Measurements from ENCODE around the gene EFNB1.

The EFNB1 gene

GRCh38 chrX:68867458-68868112, 38.8 kb downstream of the EFNB1 start:
- TF ChIP-seq CTCF (conservative IDR thresholded peaks at IDR 0.05; ENCODE audit: low read length) = no peak
- no peak for DNase-seq (ENCODE audit: low read depth)
- no peak overlapping the region for H3K4me3 ChIP-seq (ENCODE audit: low read length)

- no peak overlapping the region for H3K4me3 ChIP-seq (ENCODE audit: low read length)
- no peak for DNase-seq (ENCODE audit: low read depth)
- TF ChIP-seq CTCF (conservative IDR thresholded peaks at IDR 0.05; ENCODE audit: low read length) = no peak
Observed at GRCh38 chrX:68868316-68868715, 39.5 kb downstream of the EFNB1 start.

GRCh38 chrX:68868902-68869800, 40.3 kb downstream of the EFNB1 start:
- H3K4me3 ChIP-seq (ENCODE audit: low read length) = no peak overlapping the region
- no peak for TF ChIP-seq CTCF (conservative IDR thresholded peaks at IDR 0.05; ENCODE audit: low read length)
- no peak for DNase-seq (ENCODE audit: low read depth)

GRCh38 chrX:68870357-68870756, 41.5 kb downstream of the EFNB1 start:
- no peak for TF ChIP-seq CTCF (conservative IDR thresholded peaks at IDR 0.05; ENCODE audit: low read length)
- no peak for DNase-seq (ENCODE audit: low read depth)

GRCh38 chrX:68872171-68872570, 43.4 kb downstream of the EFNB1 start:
- DNase-seq (ENCODE audit: low read depth) = no peak
- no peak for TF ChIP-seq CTCF (conservative IDR thresholded peaks at IDR 0.05; ENCODE audit: low read length)

More at GRCh38 chrX:68870357-68870756, 41.5 kb downstream of the EFNB1 start:
- no peak overlapping the region for H3K4me3 ChIP-seq (ENCODE audit: low read length)

GRCh38 chrX:68874076-68874475, 45.3 kb downstream of the EFNB1 start:
- H3K4me3 ChIP-seq (ENCODE audit: low read length) = no peak overlapping the region
- TF ChIP-seq CTCF (conservative IDR thresholded peaks at IDR 0.05; ENCODE audit: low read length) = no peak
- DNase-seq (ENCODE audit: low read depth) = no peak

More at GRCh38 chrX:68872171-68872570, 43.4 kb downstream of the EFNB1 start:
- no peak overlapping the region for H3K4me3 ChIP-seq (ENCODE audit: low read length)
